A549 (cell line): ENCODE data around the gene ZNF365.

Experiments
- CBX2 ChIP-seq: fragments of 200-600 bp; sonication (generic); IDR thresholded peaks from 2 replicates; pipeline ENCODE4 v1.6.1; 2016; ENCODE audit warnings: low read depth, mild to moderate bottlenecking, borderline replicate concordance
- ESRRA ChIP-seq: fragments of 150-350 bp; IDR thresholded peaks from 2 replicates; pipeline ENCODE4 v1.6.1; 2014; ENCODE audit warnings: mild to moderate bottlenecking, low read length, borderline replicate concordance
- HOXB5 ChIP-seq: fragments of 250-450 bp; sonication (Bioruptor Pico); IDR thresholded peaks from 2 replicates; pipeline ENCODE4 v1.5.0; 2020; ENCODE audit warnings: mild to moderate bottlenecking, moderate library complexity
- POLR2A ChIP-seq: IDR thresholded peaks from 2 replicates; pipeline ENCODE4 v1.6.1; 2012; ENCODE audit warnings: mild to moderate bottlenecking, low read length
- RCOR1 ChIP-seq: fragments of 150-350 bp; IDR thresholded peaks from 2 replicates; pipeline ENCODE4 v1.6.1; 2014; ENCODE audit warnings: antibody characterized with exemption, low read length, low read depth
- RFX5 ChIP-seq: fragments of 450-650 bp; IDR thresholded peaks from 2 replicates; pipeline ENCODE4 v1.7.1; 2014; ENCODE audit warnings: antibody characterized with exemption, mild to moderate bottlenecking, moderate library complexity
- TF ChIP-seq, protein P1 (sequence below): fragments of >200 bp; sonication (Bioruptor Twin); formaldehyde crosslinking; IDR thresholded peaks from 3 replicates; pipeline ENCODE4 v1.5.1; 2016

DNA sequence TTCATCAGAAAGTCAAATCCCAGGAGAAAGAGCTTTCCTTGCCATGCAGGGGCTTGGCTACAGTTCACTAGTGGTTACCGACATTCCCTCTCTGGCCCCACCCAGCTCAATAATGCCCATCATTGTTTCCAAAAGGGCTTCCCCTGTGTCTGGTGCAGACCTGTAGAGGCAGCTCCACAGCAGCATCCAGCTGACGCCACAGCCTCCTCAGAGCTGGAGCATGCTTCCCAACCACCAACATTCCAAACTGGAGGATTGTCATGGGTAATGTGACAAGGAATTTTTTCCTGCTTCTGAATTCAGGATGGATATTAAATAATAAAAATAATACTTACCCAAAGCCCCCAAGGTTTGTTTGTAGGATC, 77.4 kb downstream of the ZNF365 start:
- TF ChIP-seq RFX5 (no peak), RCOR1 (no peak), CBX2 (no peak), POLR2A (no peak), HOXB5 (no peak), ESRRA (no peak)
- TF ChIP-seq, protein P1, sequence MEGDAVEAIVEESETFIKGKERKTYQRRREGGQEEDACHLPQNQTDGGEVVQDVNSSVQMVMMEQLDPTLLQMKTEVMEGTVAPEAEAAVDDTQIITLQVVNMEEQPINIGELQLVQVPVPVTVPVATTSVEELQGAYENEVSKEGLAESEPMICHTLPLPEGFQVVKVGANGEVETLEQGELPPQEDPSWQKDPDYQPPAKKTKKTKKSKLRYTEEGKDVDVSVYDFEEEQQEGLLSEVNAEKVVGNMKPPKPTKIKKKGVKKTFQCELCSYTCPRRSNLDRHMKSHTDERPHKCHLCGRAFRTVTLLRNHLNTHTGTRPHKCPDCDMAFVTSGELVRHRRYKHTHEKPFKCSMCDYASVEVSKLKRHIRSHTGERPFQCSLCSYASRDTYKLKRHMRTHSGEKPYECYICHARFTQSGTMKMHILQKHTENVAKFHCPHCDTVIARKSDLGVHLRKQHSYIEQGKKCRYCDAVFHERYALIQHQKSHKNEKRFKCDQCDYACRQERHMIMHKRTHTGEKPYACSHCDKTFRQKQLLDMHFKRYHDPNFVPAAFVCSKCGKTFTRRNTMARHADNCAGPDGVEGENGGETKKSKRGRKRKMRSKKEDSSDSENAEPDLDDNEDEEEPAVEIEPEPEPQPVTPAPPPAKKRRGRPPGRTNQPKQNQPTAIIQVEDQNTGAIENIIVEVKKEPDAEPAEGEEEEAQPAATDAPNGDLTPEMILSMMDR = no peak
